ENCODE data around the gene SIGLEC15.
"Not testable (repeated sequence)": the region's sequence is repeated elsewhere in the genome, so short reads cannot be mapped to it uniquely, and the experiment has no call there.

SIGLEC15 gene

DNA sequence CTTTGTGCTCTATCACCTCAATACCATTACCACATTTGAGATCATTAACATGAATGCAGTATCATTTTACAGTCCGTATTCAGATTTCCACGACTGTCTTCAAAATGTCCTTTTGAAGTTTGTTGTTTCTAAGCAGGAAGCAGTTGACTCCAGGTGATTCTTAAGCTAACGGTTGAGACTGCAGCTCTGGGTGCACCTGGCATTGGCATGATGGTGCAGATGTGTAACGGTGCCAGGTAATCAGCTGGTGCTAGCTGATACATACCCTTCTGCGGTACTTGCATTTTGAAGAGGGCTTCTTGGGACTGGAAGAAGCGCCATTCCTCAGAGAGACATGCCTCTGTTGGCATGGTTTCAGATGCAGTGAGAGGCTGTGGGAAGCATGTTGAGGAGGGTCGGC lies 19.5 kb downstream of the SIGLEC15 start:
- DNase-seq (ENCODE audit: low read depth), result no peak

GRCh38 chr18:45845410-45845809 lies 19.9 kb downstream of the SIGLEC15 start:
- DNase-seq (ENCODE audit: low read depth), result no peak

- DNase-seq (ENCODE audit: low read depth), result no peak
These were observed 21.6 kb downstream of the SIGLEC15 start for GRCh38 chr18:45847119-45847518.

DNA sequence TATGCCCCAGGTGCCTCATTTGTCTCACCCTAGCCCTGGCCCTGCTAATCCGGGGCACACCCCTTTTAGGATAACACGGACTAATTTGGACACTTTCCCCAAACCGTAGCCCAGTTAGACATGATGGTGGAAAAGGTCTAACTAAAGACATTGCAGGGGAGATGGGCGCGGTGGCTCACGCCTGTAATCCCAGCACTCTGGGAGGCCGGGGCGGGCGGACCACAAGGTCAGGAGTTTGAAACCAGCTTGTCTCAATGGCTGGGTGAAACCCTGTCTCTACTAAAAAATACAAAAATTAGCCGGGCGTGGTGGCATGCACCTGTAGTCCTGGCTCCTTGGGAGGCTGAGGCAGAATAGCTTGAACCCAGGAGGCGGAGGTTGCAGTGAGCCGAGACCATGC lies 23.2 kb downstream of the SIGLEC15 start:
- not testable (repeated sequence) for DNase-seq (ENCODE audit: low read depth)

GRCh38 chr18:45849529-45849928 lies 24.1 kb downstream of the SIGLEC15 start:
- DNase-seq (ENCODE audit: low read depth), result no peak

- no peak for DNase-seq (ENCODE audit: low read depth)
These were observed 24.5 kb downstream of the SIGLEC15 start for GRCh38 chr18:45850021-45850420.

- no peak for DNase-seq (ENCODE audit: low read depth)
These were observed 25.9 kb downstream of the SIGLEC15 start for GRCh38 chr18:45851161-45851925.

DNA sequence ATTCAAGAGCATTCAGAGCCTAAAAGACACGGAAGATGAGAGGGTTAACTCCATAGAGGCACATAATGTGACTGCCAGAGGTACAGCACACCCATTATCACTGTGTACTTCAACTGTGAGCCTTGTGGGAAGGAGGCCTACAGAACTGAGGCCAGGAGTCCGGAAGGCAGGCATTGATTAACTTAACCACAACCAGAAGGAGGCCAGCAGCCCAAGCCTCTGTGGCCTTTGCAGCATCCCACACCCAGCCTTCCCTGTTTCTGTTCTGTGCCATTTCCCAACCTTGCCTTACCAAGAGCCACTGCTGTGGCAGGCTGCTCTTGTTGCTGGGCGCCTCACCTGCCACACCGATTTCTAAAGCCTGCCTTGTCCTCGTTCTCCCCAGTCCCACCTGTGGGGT lies 27.2 kb downstream of the SIGLEC15 start:
- DNase-seq (ENCODE audit: low read depth), result no peak

DNA sequence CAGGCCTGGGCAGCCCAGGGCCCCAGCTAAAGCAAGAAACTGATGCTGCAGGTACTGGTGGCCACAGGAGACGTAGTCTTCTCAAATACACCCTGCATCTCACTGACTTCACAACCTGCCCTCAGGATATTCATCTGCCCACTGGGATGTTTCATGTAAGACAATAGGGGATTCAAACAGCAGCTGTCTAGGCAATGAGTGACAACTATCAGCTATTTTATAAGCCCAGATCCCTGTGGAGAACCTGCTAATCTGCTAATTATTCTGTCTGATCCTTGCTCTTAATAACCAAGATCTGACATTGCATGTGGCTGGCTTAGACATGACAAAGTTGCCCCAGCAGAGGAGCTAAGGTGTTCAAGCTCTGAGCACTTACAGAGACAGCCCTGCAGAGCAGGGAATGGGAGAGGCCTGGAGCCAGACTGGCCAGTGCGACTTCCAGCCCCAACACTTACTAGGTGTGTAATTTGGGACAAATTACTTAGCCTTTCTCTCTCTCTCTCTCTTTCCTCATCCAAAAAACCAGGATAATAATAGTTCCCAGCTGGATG lies 28.6 kb downstream of the SIGLEC15 start:
- DNase-seq (ENCODE audit: low read depth), result no peak

GRCh38 chr18:45856531-45856930 lies 31.1 kb downstream of the SIGLEC15 start:
- no peak for DNase-seq (ENCODE audit: low read depth)

GRCh38 chr18:45859334-45859733 lies 33.9 kb downstream of the SIGLEC15 start:
- no peak for DNase-seq (ENCODE audit: low read depth)

GRCh38 chr18:45860492-45860891 lies 35.0 kb downstream of the SIGLEC15 start:
- DNase-seq (ENCODE audit: low read depth), result no peak

DNA sequence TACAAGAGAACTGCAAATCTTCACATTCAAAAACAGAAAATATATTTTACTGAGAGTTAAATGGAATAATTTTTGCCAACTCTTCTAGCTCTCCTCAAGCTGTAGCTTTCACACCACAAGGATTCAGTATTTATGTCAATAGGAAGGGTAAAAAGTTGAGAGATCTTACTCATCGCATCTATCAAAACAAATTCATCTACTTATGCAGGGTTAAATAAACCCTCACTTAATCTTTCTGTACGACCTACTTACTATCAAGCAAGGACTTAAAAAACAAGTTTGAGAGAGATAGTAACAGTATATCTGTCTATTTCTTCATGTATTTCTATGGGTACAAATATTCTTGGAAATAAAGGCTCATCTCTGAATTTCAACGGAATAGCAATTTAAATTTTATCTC lies 35.5 kb downstream of the SIGLEC15 start:
- DNase-seq (ENCODE audit: low read depth), result no peak

DNA sequence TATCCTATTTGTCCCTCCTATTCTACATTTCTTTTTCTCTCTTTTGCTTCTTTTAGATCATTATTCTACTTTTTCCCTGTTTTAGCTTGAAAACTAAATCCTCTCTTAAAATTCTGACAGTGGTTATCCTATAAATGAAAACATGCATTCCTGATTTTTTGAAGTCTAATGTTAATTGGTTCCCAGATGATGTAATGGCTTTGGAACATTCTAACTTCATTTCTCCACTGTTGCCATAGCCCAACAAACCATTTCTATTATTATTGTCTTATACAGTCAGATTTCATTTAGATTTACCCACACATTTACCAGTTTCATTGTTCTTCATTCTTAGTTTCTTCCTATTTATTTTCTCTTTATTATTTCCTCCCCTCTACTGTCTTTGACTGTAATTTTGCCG lies 36.5 kb downstream of the SIGLEC15 start:
- no peak for DNase-seq (ENCODE audit: low read depth)

DNA sequence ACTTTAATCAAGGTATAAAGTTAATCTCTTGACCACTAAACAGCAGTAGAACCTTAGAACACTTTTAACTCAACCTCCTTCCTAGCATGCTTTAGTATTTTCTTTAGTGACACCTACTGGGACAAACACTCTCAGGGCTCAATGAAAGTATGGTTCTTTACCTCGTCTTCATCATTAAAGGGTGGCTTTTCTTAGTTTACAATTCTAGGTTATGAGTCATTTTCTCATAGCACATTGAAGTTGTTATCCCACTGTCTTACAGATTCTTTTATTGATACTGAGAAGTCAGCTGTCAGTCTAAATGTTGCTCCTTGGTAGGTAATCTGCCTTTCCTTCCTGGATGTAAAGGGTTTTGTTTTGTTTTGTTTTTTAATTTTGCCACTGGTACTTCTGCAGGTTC lies 38.0 kb downstream of the SIGLEC15 start:
- no peak for DNase-seq (ENCODE audit: low read depth)

- DNase-seq (ENCODE audit: low read depth), result no peak
These were observed 38.6 kb downstream of the SIGLEC15 start for GRCh38 chr18:45864081-45864480.

DNA sequence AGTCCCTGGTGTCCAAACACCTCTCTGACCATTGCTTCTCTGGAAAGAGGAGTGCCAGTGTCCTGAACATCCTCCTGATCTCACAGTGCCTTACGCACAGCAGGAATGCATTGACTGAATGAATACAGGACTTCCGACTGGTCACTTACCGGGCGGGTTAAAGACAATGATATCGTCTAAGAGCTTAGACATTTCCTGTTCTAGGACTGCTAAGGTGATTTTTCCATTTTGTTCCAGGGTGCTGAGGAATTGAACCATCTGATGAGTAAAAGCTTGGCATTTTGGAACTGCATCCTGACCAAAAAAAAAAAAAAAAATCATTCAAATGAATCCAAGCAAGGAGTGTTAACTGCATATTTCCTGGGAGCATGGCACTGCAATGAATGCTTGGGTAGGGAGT lies 40.0 kb downstream of the SIGLEC15 start:
- no peak for DNase-seq (ENCODE audit: low read depth)

DNA sequence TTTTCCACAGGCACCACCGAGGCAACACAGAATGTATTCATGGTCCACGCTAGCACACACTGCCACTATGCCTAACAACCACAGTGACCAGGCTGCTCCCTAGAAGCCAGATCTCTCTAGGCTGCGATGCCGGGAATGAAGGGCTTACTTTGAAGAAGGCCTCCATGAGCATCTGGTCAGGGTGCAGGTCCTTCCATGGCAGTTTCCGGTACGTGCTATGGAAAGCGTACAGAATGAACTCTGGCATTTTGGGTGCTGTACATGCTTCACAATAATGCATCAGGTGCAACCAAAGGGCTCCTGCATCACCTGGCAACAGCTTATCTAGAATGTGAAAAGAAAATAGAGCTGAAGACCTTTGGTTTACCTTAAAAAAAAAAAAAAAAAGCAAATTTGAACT lies 44.9 kb downstream of the SIGLEC15 start:
- no peak for DNase-seq (ENCODE audit: low read depth)

GRCh38 chr18:45871431-45872084 lies 46.1 kb downstream of the SIGLEC15 start:
- no peak for DNase-seq (ENCODE audit: low read depth)

DNA sequence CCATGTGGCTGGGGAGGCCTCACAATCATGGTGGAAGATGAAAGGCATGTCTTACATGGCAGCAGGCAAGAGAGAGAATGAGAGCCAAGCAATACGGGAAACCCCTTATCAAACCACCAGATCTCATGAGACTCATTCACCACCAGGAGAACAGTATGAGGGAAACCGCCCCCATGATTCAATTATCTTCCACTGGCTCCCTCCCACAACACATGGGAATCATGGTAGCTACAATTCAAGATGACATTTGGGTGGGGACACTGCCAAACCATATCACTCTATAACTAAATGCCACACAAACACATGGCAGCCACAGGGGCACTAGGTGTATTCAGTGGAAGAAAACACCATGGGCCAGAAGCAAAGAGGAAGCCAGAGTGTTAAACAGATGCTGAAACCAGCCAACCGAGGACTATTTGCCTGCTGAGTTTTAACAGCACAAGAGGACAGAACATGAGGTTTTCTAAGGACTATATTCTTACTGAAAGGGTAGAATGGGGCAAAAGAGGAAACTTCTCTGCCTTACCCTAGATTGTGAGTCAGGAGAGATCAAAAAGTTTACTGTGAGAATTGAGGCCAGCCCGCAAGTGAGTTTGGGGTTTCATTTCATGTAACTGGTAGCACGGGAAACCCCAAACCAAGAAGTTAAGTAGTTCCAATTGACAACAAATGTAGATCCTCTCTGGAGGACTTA lies 49.2 kb downstream of the SIGLEC15 start:
- DNase-seq (ENCODE audit: low read depth), result peak; percentile 24

DNA sequence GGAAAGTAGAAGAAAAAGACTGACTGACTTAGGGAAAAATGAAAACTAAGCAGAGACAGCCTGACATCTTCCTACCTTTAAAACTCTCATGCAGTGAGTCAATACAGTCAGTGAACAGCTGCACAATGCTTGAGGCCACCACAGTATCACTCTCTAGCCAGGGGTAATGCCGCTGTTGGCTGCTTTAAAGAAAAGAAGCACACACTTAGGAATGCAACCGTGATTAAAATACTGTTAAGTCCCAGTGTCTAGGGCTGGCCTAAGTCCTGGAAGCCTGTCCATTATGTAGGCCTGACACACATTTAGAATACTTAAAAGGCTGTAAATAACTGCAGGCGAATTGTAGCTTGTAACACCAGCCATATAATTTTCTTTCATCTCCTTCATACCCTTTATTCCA lies 50.7 kb downstream of the SIGLEC15 start:
- DNase-seq (ENCODE audit: low read depth), result no peak

GRCh38 chr18:45877403-45877802 lies 51.9 kb downstream of the SIGLEC15 start:
- no peak for DNase-seq (ENCODE audit: low read depth)

Data from stimulated activated CD8-positive, alpha-beta memory T cell treated with anti-CD3 and anti-CD28 coated beads, Interleukin-12 subunit alpha, Interleukin-12 subunit beta, amount 100 ng/mL, for 1 hour (primary cell).